Right lung (tissue), 5 donors: ENCODE measurements around the gene CHRM2. TPM values are rescaled to one million over a fixed set of nuclear protein-coding genes. Genes with fewer than 3 reads are reported as not detected.

Source experiments
- DNase-seq, 2 donors: peaks; one replicate each; pipeline ENCODE4 v3.0.0-alpha.2; 2013
- polyA plus RNA-seq, 5 donors: library from polyadenylated mRNA; unstranded; fragments of 120-200 nt; gene quantifications; one replicate each; pipeline versions ENCODE4 v1.2.1 to v1.2.3, GENCODE V29; 2013; ENCODE audit warnings: inconsistent platforms in 1 of 5, low replicate concordance in 1 of 5; ENCODE audit not compliant: insufficient read length in 5 of 5, insufficient read depth in 1 of 5

The CHRM2 gene
- polyA plus RNA-seq, 5 donors: 0.22 to 1.0 (median 0.50) TPM

- no peak for DNase-seq
These were observed 23.4 kb downstream of the CHRM2 start for GRCh38 chr7:136891850-136892249.

- DNase-seq: no peak
These were observed 26.3 kb downstream of the CHRM2 start for GRCh38 chr7:136894789-136895188.

- no peak for DNase-seq
These were observed 29.2 kb downstream of the CHRM2 start for GRCh38 chr7:136897676-136898075.

- DNase-seq: no peak
These were observed 31.6 kb downstream of the CHRM2 start for GRCh38 chr7:136900005-136900404.

- no peak for DNase-seq
These were observed 42.3 kb downstream of the CHRM2 start for GRCh38 chr7:136910771-136911170.

GRCh38 chr7:136911344-136911743, 42.9 kb downstream of the CHRM2 start:
- DNase-seq: no peak

- no peak for DNase-seq
These were observed 43.9 kb downstream of the CHRM2 start for GRCh38 chr7:136912339-136912738.

GRCh38 chr7:136914016-136914415, 45.6 kb downstream of the CHRM2 start:
- DNase-seq: no peak

GRCh38 chr7:136919820-136920219, 51.4 kb downstream of the CHRM2 start:
- no peak for DNase-seq

GRCh38 chr7:136923111-136923667, 54.7 kb downstream of the CHRM2 start:
- DNase-seq: no peak

GRCh38 chr7:136925044-136925443, 56.6 kb downstream of the CHRM2 start:
- DNase-seq: peak in 1 of 2 donors; percentile 22

GRCh38 chr7:136925556-136925955, 57.1 kb downstream of the CHRM2 start:
- no peak for DNase-seq

GRCh38 chr7:136931169-136931867, 62.9 kb downstream of the CHRM2 start:
- DNase-seq: no peak

GRCh38 chr7:136937436-136937835, 69.0 kb downstream of the CHRM2 start:
- no peak for DNase-seq

- DNase-seq: no peak
These were observed 70.0 kb downstream of the CHRM2 start for GRCh38 chr7:136938476-136938875.

GRCh38 chr7:136940122-136940521, 71.7 kb downstream of the CHRM2 start:
- DNase-seq: no peak

- DNase-seq: no peak
These were observed 72.5 kb downstream of the CHRM2 start for GRCh38 chr7:136940917-136941316.

GRCh38 chr7:136941816-136942215, 73.4 kb downstream of the CHRM2 start:
- DNase-seq: no peak

GRCh38 chr7:136942401-136942800, 73.9 kb downstream of the CHRM2 start:
- DNase-seq: no peak

- DNase-seq: no peak
These were observed 74.5 kb downstream of the CHRM2 start for GRCh38 chr7:136942994-136943393.

- no peak for DNase-seq
These were observed 78.9 kb downstream of the CHRM2 start for GRCh38 chr7:136947347-136947746.

GRCh38 chr7:136950331-136950730, 81.9 kb downstream of the CHRM2 start:
- no peak for DNase-seq

GRCh38 chr7:136953386-136953785, 84.9 kb downstream of the CHRM2 start:
- no peak for DNase-seq

GRCh38 chr7:136956232-136956631, 87.8 kb downstream of the CHRM2 start:
- no peak for DNase-seq
